A673 (cell line): ENCODE results near the gene HBEGF. TPM values are rescaled to one million over a fixed set of nuclear protein-coding genes. Genes with fewer than 3 reads are reported as not detected.

ENCODE experiments used
- BruUV-seq: library from RNA; stranded (reverse); fragments of 400-500 nt; replicated peaks from 2 replicates; lab custom pipeline; 2021; lab: Mats Ljungman, UMichigan
- CTCF ChIA-PET: fragments of 300-600 bp; sonication (Branson Sonifier 250); formaldehyde crosslinking; loops from one replicate; lab custom pipeline; 2022; ENCODE audit warnings: antibody characterized with exemption; lab: Charles Lee
- POLR2A ChIA-PET: fragments of 300-600 bp; sonication (Branson Sonifier 250); formaldehyde crosslinking; loops from one replicate; lab custom pipeline; 2022; ENCODE audit warnings: antibody characterized with exemption; ENCODE audit not compliant: low non-redundant PET; lab: Charles Lee
- DNase-seq: peaks from one replicate; pipeline ENCODE4 v3.0.0-alpha.2; 2015; ENCODE audit warnings: low spot score
- H3K27ac ChIP-seq: fragments of 200-600 bp; sonication (generic); 2 replicates; pipeline ENCODE4 v1.5.1; 2016; ENCODE audit warnings: mixed run types, low read depth, mild to moderate bottlenecking, mixed read lengths, antibody characterized with exemption, low read length; ENCODE audit not compliant: poor library complexity, severe bottlenecking
- H3K27me3 ChIP-seq: fragments of 200-600 bp; sonication (generic); replicated peaks from 2 replicates; pipeline ENCODE4 v1.6.1; 2017; ENCODE audit warnings: mixed run types, low read depth, mild to moderate bottlenecking, mixed read lengths, antibody characterized with exemption, low read length; ENCODE audit not compliant: insufficient read depth, poor library complexity
- H3K36me3 ChIP-seq: fragments of 200-600 bp; sonication (generic); 2 replicates; pipeline ENCODE4 v1.6.1; 2016; ENCODE audit warnings: mixed run types, mild to moderate bottlenecking, mixed read lengths, antibody characterized with exemption, low read length; ENCODE audit not compliant: insufficient read depth, poor library complexity, severe bottlenecking
- H3K4me1 ChIP-seq: fragments of 200-600 bp; sonication (generic); 2 replicates; pipeline ENCODE4 v1.6.1; 2017; ENCODE audit warnings: mixed run types, mild to moderate bottlenecking, mixed read lengths, antibody characterized with exemption, low read length; ENCODE audit not compliant: insufficient read depth, poor library complexity, severe bottlenecking
- H3K4me3 ChIP-seq: fragments of 200-600 bp; sonication (generic); 2 replicates; pipeline ENCODE4 v1.5.1; 2016; ENCODE audit warnings: low read depth, mixed run types, mild to moderate bottlenecking, mixed read lengths, low read length; ENCODE audit not compliant: poor library complexity, severe bottlenecking
- H3K9me3 ChIP-seq: fragments of 200-600 bp; sonication (generic); 2 replicates; pipeline ENCODE4 v1.6.1; 2016; ENCODE audit warnings: mixed run types, low read depth, mild to moderate bottlenecking, mixed read lengths, antibody characterized with exemption, low read length; ENCODE audit not compliant: poor library complexity, severe bottlenecking
- CTCF ChIP-seq: fragments of 300-800, 200-600 bp; sonication (generic); conservative IDR thresholded peaks from 2 replicates; pipeline ENCODE4 v1.5.1; 2017; ENCODE audit warnings: low read depth, mild to moderate bottlenecking, antibody characterized with exemption, low read length, moderate library complexity, mixed read lengths
- EZH2 ChIP-seq: fragments of 200-600 bp; sonication (generic); IDR thresholded peaks from 2 replicates; pipeline ENCODE4 v1.6.1; 2017; ENCODE audit warnings: borderline replicate concordance, low read depth, mild to moderate bottlenecking, mixed read lengths, antibody characterized with exemption, low read length; ENCODE audit not compliant: poor library complexity, severe bottlenecking
- intact Hi-C: fragments of 100-400 bp; cut with micrococcal nuclease; formaldehyde crosslinking; loops from one replicate; pipeline ENCODE4 v1.10.0; 2022; ENCODE audit not compliant: unreplicated experiment
- total RNA-seq: library from RNA; stranded (reverse); gene quantifications from 2 replicates; pipeline ENCODE4 v1.2.3, GENCODE V29; 2021

Gene HBEGF
- total RNA-seq, 1 experiment from 2014 or later = 14.7 TPM

GRCh38 chr5:140362311-140362710 is 15.9 kb upstream of the HBEGF start:
- BruUV-seq = no TSS peak
- Histone ChIP-seq H3K4me3 (no peak overlapping the region), H3K9me3 (no peaks in the 10 kb centered on the region), H3K27me3 (no peaks in the 10 kb centered on the region), H3K4me1 (peaks cover 3% of the 10 kb centered on the region), H3K27ac (no peak overlapping the region), H3K36me3 (no peaks in the 10 kb centered on the region)
- TF ChIP-seq EZH2 (no peak), CTCF (no peak)
- ChIA-PET CTCF (no interaction called here), POLR2A (no interaction called here)
- intact Hi-C loops = no loop called here
- no peak for DNase-seq

GRCh38 chr5:140361901-140362300 is 15.5 kb upstream of the HBEGF start:
- CTCF ChIA-PET = interaction anchor here (1.0 kb wide), 1 partner anchor 9 kb away, joined by 3 read pairs; no protein-coding TSS in a partner anchor
- H3K4me3 ChIP-seq = no peak overlapping the region
- POLR2A ChIA-PET = no interaction called here

GRCh38 chr5:140360681-140361479 is 14.5 kb upstream of the HBEGF start:
- no peak for DNase-seq
- no peak overlapping the region for H3K27ac ChIP-seq
- H3K27me3 ChIP-seq = no peaks in the 10 kb centered on the region
- BruUV-seq = no TSS peak
- ChIA-PET POLR2A (no interaction called here), CTCF (interaction anchor here (0.5 to 3.0 kb wide), 4 partner anchors 8 to 120 kb away, joined by 3 to 62 read pairs (median 4); no protein-coding TSS in a partner anchor)
- no peaks in the 10 kb centered on the region for H3K9me3 ChIP-seq
- no peaks in the 10 kb centered on the region for H3K36me3 ChIP-seq
- TF ChIP-seq CTCF = no peak
- no peak for TF ChIP-seq EZH2
- no peak overlapping the region for H3K4me3 ChIP-seq
- peaks cover 3% of the 10 kb centered on the region for H3K4me1 ChIP-seq
- intact Hi-C loops = no loop called here

More at GRCh38 chr5:140361901-140362300, 15.5 kb upstream of the HBEGF start:
- peaks cover 3% of the 10 kb centered on the region for H3K4me1 ChIP-seq
- intact Hi-C loops = no loop called here
- no peaks in the 10 kb centered on the region for H3K27me3 ChIP-seq
- BruUV-seq = no TSS peak
- no peak overlapping the region for H3K27ac ChIP-seq
- H3K9me3 ChIP-seq = no peaks in the 10 kb centered on the region
- no peaks in the 10 kb centered on the region for H3K36me3 ChIP-seq
- no peak for DNase-seq
- no peak for TF ChIP-seq EZH2
- TF ChIP-seq CTCF = no peak
